Embryonic facial prominence (tissue), 1 donor: ENCODE results near the gene SEMA4C.
"Not testable (repeated sequence)": the region's sequence is repeated elsewhere in the genome, so short reads cannot be mapped to it uniquely, and the experiment has no call there.

Source experiments
- DNase-seq: peaks from one replicate; pipeline ENCODE4 v3.0.0-alpha.2; 2016; ENCODE audit errors: extremely low spot score

SEMA4C gene

DNA sequence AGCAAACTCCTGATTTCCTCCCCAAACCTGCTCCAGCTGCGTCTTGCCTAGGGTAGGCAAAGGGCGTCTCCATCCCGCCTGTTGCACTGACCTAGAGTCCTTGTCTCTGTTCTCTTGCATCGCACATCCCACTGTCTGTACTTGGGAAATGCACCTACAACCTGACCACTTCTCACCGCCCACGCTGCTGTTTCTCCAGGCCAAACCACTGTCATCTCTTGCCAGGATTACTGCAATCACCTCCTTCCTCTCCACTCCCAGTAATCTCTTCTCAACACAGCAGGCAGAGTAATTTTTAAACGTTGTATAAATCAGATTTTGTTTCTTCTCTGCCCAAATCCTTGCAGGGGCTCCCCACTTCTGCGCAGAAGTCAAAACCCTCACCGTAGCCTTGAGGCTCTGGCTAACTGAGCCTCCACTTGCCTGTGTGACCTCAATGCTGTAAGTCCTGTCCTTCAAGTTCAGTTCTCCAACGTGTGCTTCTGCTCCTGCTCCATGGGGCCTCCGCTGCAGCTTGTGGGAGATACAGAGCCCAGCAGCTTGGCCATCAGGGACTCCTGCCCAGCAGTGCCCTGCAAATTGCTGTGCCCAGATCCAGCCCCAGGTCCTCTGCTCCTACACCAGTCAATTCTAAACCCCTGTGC, 27.7 kb upstream of the SEMA4C start:
- DNase-seq: no peak

DNA sequence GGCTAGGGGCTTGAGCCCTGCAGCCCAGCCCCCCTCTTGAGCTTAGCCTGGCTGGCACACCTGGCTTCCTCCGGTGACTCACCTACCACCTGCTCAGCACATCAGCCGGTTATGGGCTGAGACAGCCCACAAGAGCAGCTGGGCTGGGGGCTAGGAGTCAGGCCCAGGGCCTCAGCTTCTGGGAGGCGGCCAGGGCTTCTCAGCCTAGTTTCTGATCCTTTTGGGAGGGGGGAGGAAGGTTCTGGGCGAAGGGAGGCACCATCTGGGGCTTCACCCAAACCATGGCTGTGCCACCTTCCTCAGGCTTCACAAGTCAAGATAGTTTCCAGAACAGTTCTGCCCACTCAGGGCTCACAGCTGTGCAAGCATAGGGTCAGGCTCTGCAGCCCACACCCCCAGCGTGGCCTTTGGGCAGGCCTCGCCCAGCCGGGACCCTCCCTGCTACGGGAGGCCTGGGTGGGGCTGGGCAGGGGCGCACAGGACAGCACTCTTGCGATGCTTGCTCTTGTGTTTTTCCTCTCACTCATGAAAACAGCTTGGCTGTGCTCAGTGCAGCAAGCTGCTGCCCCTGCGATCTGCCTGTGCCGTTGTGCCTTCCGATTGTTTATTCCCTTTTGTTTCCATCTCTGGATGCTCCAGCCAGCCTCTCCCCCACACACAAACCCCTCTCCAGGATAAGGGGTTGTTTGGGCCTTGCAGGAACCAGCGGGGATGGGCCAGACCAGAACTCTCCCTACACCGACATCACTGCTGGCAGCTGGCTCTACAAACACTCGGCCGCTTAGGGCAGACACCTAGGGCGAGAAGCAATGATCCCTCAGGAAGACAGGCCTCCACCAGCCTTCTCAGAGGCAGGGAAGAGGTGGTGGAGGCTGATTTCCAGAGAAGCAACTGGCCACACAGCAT, 26.1 kb upstream of the SEMA4C start:
- no peak for DNase-seq

DNA sequence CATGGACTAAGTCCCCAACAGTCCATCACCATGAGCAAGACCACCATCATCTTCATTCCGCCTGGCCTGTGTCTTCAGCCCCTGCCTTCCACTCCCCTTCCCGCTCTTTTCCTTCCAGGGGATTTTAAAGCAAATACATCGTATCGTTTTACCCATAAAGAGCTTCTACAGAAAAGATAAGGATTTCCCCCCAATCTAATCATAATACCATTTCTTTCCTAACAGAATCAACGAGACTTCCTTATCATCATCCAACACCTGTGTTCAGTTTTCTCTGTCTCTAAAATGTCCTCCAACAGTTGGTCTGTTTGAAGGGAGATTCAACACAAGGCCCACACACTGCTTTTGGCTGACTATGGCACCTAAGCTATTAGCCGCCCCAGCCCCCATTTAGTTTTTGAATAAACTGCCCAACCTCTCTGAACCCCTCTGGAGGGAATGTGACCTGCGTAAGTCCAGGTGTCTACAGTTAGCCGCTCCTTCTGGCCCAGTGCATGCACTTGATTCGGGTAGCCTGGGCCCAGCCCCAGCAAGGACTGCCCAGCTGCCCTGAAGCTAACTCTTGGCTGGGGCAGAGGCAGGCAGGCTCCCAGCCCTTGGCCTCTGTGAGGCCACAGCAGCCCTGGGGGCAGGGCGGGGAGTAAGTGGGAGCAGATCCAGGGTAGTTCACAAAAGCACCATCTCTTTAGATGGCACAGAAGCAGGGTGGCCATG, 25.3 kb upstream of the SEMA4C start:
- no peak for DNase-seq

DNA sequence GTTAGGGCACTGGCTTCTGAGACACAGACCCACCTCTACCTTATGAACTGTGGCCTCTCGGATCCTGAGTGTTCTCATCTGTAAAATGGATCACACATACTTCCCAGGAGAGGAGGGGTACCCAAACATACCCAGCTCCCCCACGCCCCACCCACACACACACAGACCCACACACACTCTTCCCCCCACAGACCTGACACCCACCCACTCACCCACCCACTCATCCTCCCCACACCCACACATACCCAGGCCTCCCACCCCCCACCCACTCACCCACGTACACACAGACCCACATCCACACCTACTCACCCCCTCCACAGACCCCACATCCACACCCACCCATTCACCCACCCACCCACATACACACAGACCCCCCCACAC, 24.3 kb upstream of the SEMA4C start:
- no peak for DNase-seq

DNA sequence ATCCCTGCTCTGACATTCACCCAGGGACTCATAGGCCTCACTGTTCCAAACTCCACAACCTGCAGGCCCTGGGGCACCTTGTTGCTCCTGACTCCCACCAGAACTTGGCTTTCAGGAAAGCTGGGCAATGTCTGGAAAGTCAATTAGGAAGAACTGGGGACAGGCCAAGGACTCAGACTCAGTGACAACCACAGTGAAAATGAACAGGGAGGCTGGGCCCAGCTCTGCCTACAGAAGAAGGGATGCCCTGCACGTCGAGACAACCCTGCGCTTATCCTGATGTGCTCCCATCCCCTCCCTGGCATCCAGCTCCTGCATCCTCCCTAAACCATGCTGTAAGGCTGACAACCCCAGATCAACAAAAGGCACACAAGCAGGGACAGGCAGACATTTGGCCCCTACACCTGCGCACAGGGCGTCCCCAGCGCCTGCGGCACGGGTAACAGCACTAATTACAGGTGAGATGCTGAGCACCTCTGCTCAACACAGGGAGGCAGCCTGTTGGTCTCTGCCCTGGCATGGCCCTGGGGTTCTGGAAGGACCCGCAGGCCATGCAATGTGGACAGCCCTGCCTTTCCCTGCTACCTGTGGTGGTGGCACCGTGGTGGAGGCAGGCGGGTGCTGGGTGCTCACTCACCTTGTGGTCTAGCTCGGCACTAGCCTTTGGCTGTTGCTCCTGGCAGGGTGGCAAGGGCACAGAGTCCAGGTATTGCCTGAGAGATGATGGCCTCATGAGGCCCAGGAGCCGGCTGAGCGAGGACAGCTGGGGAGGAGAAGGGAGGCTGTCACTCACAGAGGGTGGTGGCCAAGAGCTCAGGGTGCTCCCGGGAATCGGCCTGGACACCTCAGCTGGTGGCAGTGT, 23.6 kb upstream of the SEMA4C start:
- no peak for DNase-seq

DNA sequence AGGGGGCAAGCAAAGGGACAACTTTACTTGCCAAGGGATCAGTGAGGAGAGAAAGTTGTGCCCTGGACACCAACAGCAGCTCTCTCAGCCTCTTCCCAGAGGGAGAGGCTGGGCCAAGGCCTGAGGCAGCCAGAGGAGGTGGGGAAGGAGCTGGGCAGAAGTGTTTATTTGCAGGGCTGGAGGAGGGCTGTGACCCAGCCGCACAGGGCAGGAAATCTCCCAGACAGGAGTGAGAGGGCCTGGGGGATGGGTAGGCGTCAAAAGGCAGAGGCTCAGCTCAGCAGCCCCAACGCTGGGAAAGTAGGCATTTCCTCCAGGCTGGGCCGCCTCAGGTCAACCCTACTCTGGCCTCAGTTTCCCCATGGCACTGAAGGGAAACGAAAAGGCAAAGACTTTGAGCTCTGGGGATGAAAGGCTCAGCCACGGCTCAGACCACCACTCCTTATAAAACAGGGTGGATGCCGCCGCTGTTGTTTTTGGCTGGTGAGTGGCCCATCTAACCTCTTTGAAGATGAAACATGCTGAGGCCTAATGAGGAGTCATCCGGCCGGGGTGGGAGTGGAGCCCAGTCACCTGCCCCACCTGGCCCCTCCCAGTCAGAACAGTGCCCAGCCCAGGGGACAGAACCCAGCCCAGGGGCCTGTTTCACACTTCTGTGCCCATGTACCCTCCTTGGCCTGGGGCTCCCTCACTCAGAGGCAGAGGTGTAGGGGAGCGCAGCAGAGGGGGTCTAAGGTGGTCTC, 21.9 kb upstream of the SEMA4C start:
- DNase-seq: no peak

DNA sequence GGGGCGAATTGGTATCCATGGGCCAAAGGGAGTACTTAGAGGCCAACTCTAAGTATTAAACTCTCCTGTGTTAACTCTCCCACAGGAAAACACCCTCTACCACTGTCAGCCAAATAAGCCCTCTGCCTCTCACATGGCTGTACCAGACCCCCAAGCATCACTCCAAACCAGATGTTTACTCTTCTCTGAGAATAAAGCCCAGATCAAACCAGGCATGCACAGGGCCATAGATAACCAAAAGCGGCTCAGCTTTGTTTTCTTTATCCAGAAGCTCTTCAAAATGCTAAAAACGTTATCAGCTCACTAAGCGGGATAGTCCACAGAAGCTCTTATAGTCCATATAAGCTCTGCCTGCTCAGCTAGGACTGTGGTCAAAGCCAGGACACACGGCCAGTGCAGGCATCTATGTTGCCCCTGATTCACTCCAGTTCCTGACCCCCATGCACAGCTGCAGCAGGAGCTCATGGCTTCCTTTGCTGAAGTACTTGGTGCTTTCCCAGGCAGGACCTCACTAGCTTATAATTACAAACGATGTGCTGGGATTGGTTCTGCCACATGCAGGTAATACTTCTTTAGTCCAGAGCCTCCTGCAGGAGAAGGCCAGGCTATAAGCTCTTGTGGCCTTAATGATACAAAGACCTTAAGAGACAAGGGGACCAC, 21.0 kb upstream of the SEMA4C start:
- DNase-seq: no peak

DNA sequence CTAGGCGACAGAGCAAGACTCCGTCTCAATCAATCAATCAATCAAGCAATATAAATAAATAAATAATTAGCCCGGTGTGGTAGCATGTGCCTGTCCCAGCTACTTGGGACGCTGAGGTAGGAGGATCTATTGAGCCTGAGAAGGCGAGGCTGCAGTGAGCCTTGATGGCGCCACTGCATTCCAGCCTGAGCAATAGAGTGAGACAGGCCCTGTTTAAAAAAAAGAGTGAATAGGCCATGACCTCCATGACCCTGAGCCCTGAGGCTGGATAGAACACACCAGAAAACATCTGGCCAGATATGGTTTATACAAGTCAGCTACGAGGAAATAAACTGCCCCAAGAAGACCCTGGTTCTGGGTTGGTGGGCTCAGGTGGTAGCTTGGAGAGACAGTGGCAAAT, 20.4 kb upstream of the SEMA4C start:
- no peak for DNase-seq

DNA sequence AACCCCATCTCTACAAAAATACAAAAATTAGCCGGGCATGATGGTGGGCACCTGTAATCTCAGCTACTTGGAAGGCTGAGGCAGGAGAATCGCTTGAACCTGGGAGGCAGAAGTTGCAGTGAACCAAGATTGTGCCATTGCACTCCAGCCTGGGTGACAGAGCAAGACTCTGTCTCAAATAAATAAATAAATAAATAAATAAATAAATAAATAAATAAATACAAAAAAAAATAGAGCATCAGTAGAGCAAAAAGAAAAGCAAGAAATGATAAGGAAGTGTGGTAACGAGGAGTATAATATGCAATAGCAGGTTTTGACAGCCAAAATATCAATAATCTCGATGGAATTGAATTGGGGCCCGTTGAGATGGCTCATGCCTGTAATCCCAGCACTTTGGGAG, 19.6 kb upstream of the SEMA4C start:
- not testable (repeated sequence) for DNase-seq

DNA sequence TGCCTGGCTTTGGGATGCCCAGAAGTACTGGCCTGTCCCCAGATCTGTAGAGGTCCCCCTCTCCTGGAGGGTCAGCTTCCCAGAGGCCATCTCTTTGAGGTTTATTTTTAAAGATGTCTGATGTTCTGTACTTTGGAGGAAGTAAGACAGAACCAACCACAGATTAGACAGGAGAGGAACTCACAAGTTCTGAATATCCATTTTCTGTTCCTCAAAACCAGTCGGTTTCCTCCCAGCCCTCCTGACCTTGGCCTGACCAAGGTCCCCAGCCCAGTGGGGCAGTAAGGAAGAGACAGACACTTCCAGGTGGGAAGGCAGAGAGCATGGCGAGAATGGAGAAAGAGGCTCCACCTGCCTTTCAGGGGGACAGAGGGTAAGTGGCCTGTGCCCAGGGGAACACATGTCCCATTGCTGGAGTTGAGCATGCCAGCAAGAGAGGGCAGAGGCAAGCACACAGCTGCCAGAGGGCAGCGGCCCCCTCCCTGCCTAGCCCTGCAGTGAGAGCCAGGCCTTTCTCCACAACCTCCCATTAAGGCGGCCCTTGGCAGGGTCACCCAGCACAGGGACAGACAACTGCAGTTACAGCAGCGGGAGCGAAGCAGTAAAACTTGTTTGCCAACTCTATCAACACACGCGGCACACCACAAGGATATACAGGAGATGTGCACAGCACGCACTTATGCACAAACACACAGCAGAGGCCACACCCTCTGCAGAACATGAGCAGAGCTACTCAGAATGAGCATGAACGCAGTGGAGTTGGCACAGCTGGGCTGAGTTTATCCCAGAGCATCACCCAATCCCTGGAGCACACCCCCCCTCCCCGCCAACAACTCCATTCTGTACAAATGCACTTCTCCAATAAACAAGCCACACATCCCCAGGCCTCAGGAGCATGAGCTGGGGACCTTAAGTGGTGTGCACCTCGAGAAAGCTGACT, 18.5 kb upstream of the SEMA4C start:
- DNase-seq: no peak

DNA sequence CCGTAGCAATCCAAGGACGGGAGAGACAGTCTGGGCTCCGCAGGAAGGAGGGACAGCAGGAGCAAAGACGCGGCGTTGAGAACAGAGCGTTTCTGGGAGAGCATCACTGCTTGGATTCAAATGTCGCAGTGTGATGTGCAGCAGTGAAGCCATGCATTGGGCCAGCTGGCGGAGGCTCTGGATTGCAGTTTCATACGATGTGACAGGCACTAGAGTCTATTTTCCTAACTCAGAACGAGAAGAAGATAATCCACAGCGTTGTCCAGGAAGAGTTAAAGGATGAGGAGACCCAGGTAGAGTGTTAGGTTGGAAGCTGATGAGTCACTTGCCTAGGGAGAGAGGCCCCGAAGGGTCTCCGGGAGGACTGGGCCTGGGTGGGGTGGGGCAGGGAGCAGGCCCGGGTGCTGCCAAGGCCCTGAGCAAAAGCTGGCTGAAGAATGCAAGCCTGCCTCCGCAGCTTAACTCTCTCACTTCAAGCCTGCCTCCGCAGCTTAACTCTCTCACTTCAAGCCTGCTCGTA, 17.7 kb upstream of the SEMA4C start:
- DNase-seq: no peak

DNA sequence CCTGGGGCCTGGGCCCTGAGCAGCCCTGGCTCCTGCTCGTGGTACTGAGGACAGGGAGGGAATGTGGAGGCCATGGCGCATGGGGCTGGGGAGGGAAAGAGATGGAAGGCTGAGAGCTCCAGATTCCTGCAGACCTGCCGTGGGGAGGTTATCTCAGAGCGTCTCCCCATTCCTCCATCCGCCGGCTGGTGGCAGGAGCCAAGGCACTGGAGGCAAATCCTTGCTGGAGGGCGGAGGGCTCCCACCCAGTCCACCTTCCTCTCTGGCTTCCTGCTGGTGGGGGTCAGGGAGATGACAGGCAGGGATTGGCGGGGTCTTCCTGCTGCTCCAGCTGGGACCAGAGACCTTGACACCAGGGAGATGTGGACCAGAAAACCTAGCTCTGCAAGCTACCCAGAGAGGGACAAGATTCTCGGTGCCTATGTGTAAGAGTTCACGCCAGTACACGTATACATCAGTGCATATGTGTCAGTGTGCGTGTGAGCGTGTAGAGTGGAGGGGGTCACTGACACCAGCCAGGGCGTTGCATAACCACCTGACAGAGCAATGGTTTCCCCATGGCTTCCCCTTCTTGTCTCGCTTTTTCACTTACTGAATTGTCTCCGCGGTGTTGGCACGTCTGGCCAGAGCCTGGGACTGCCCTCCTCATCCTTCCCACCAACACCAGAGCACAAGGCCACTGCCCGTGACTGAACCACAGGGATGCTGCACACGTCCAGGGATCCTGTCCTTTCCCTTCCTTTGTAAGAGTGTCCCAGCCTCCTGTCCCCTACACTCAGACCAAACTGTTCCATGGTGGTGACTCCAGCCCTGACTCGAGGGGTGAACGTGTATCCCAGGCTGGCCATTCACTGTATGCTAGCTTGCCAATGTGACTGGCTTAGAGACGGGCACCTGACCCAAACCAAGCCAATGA, 15.8 kb upstream of the SEMA4C start:
- DNase-seq: no peak

DNA sequence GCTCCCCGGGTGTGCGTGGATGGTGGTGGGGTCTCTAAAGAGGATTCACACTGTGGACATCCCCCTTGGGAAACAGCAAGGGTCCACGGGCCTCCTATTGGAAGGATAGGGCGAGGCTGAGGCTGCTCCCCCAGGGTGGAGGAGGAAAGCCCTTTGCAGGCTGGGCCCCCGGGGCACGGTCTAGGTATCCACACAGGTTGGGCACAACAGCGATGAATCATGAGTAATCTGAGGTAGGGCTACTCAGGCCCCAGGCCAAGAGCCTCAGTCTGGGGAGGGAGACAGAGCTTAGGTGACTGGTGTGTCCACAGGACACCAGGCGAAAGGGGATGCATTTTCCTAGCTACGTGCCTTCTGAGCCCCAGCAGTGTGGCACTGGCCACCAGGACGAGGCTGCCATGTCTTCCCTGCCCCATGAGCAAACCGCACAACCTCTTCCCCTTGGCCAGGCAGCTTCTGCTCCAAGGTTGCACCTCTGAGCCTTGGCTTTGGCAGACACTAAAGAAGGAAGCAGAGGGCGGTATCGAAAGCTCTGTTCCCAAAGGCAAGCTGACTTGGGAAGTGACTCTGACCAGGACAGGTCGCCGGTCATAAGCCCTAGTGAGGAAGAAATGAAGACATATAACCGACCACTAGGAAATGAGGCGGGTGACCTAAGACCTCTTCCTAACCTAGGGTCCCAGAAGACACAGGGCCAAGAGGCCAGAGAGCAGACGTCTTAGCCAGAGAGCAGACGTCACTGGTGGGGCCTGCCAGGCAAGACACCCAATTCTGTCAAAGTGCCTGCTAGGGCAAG, 14.6 kb upstream of the SEMA4C start:
- DNase-seq: no peak

DNA sequence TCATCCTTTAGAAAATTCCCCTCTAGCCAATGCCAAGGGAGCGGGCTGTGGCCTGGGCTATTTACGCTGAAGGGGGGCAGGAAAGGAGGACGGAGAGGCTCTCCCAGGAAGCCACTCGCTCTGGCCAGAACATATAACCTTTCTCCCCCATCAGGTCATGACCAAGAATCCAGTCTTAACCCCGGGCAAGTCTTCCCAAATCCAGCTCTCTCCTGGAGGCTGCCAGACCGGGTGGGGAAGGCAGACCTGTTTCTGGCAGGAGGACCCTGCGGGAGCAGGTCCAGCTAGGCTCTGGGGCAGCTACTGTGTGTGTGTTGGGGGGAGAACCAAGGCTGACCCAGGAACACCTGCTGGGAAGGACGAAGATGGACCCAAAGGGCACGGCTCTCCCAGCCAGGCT, 13.4 kb upstream of the SEMA4C start:
- DNase-seq: no peak

DNA sequence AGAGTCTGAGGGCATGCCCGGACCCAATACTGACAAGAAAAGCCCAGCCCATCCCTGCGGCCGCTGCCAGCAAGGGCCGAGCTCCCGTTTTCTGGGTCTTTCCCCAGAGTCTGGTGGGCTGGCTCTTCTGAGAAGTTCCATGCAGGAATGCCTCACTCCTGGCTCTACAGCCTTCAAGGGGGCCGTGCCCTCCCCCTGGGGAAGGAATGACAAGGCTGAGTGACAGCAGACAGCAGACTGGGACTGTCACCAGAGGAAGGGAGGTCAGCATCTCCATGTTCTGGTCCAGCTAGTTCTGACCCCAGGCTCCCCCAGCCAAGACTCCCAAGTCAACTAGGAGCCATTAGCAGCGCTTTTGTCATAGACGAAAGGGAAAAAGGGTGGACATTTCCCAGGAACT, 13.0 kb upstream of the SEMA4C start:
- DNase-seq: no peak

DNA sequence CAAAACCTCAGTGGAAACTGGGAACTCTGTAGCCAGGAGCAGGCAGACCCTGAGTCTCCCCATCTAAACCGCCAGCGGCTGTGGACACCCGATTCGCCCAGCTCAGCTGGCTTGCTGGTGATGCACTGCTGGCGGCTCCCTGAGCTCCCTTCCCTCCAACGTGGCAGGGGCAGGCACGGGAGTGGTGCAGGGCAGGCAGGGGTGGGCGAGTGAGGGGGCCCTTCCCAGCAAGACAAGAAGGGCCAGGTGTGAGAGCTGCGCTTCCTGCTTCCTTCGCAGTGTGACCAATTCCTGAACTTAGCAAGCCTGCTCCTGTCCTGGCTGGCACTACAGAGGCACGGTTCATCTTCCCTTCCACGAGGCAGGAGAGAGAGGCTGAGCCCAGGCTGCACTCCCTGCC, 12.3 kb upstream of the SEMA4C start:
- DNase-seq: no peak
